Stimulated activated CD4-positive, alpha-beta T cell treated with anti-CD3 and anti-CD28 coated beads, Interleukin-2, amount 100 ng/mL, for 4 hours (primary cell): Measurements from ENCODE around the gene PXDN.

Experiments
- DNase-seq: peaks from one replicate; pipeline ENCODE4 v3.0.0-alpha.2; 2020; ENCODE audit warnings: low read depth

PXDN gene

DNA sequence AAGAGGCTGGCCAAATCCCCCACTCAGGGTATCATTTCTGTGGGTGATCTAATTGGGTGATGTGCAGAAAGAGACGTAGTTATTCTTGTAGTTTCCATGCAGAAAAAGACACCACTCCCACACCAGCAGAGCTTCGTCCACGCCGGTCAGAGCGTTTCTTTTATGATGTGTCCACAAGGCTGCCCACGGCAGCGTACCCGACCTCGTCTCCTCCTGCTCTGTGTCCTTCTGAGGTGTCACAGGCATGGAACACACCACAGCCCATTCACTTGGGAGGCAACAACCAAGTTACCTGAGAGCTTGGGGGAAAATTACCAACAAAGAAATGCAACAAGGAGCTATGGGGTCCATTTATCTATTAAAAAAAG lies 131.3 kb downstream of the PXDN start:
- DNase-seq: no peak

DNA sequence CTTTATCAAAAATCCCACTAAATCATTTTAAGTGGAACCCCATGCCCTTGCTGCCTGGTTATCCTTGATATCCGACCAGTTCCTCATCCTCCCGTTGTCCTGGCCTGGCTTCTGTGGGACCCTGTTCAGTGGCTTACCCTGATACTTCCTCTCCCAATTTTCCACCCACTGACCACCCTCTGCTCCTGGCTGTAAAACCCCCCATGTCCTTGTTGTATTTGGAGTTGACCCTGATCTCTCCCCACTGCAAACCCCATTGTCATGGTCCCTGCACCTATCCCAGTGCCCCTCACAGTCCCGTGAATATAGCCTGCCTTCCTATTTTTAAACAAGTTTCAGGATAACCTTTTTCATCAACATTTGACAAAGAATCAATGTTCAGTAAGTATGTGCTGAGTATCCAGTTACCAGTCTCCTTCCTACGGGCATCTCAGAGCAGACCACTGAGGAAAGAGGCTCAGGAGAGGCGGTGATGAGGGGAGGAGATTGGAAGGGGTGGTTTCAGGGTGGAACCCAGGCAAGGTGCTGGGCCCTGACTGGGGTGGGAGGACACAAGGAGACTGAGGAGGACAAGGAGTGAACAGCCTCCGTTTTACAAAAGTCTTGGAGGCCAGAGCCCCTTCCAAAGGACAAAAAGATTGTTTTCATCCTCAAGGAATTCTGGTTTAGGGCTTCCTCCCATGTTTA lies 131.8 kb downstream of the PXDN start:
- DNase-seq: no peak

DNA sequence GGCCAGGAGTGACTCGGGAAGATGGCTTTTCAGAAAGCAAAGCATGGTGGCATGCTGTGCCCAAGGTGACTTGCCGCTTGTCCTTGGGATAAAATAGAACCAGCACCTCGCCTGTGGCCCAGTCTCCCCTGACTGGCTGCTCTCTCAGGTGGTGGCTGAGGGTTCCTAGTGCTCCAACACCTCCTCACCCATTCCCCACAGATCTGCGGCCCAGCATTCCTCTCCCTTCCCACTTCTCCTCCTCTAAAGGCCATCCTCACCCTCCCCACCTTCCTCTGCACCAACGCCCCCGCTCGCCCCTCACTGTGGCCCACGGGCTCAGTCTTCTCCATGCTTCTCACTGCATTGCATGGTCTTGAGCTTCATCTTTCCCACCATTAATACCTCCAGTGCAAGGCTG lies 132.4 kb downstream of the PXDN start:
- no peak for DNase-seq

DNA sequence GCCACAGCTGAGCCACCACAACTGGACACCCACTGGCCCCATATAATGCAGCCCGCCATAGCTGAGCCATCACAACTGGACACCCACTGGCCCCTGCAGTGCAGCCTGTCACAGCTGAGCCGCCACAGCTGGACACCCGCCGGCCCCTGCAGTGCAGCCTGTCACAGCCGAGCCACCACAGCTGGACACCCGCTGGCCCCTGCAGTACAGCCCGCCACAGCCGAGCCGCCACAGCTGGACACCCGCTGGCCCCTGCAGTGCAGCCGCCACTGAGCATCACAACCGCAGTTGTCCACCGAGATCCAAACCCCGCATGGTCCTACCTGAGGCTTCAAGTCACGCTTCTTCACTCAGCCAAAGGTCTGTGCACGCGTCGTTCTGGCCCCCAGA lies 134.2 kb downstream of the PXDN start:
- no peak for DNase-seq

DNA sequence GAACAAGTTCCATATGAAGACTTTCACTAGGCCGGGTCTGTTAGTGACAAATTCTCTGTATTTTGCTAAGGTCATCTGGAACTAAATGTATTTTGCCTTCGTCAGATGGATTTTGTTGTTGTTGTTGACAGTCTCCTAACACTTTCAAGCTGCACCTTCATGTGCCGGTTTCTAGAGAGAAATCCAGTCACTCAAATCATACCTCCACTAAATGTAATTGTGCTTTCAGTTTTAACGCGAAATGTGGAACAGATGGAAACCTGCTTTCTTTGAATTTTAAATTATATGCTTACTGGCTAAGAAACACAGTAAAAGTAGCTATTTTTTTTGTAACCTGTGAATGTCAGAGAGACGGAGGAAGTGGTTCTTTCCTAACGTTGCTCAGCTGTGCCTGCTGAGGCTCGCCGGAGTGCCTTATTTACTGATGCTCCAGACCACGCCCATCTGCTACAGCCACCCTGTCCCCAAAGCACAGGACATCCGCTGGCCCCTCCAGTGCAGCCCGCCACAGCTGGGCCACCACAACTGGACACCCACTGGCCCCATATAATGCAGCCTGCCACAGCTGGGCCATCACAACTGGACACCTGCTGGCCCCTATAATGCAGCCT lies 134.7 kb downstream of the PXDN start:
- DNase-seq: no peak

DNA sequence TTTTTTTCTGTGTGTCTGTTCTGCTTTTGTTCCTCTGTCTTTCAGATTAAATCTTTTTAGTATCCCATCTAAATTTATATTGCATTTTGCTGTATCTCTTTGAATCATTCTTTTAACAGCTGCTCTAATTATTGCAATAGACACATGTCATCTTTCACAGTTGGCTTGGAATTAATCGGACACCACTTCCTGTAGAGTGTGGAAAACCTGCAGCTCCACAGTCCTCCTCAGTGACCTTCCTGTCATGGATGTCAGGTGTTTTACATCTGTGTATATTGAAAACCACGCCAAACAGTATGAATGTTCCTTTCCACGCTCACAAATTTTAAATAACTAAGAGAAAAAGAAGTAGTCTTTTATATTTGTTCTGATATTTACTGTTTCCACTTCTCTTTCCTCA lies 135.3 kb downstream of the PXDN start:
- no peak for DNase-seq

DNA sequence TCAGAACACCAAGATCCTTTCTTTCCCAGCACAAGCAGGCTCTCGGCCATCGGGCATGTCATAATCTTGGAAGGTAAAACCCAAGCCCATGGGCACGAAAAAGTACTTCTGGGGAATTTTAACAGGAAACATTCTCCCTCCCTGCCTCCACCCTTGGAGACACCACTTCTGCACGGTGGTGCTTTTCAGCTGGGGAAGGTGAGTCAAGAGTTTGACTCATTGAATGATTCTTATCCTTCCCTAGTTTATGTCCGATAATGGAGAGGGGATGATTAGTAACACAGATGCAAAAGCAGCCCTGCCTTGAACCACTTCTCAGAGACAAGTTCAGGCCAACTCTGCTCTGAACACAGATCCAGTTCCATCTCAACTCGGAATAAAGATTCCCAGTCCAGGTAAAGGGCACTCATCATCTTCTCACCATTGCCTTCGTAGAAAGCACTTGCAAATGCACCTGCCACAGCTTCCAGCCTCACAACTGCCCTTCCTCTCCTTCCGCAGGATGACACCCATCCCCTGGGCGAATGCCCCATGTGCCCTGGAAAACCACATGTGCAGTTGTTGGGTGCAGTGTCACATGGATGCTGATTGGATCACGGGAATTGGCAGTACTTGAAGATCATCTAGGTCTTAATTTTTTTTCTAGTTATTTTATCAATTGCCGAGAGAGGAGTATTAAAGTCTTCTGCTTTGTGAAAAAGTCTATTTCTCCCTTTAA lies 136.2 kb downstream of the PXDN start:
- DNase-seq: no peak

DNA sequence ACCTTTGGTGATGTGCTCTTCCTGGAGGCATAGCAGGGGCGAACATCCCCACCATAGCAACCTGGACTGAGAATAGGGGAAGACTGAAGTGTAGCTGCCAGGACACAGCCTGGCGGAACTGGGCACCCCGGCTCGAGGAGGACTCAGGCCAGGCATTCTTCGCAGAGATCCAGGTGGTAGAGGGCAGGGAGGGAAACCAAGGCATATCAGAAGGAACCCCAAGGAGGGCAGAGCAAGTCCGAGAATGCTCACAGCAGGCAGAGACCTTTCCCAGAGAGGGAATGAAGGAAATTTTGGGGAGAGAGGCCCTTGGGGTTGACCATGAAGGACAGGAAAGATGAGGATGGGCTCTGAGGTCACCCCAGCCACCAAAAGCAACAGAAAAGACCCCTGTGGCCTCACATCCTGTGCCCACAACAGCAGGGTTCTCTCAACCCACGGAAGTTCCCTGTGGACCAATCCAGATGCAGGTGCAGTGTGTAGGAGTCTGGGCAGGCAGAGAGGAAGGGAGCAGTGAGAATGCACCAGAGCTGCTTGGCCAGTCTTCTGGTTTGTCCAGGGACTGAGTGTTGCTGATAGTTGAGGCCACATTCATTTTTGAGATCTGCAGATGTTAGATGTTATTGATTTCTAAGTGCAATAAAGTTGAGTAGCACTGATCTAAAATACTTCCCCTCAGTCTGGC lies 136.9 kb downstream of the PXDN start:
- DNase-seq: no peak

DNA sequence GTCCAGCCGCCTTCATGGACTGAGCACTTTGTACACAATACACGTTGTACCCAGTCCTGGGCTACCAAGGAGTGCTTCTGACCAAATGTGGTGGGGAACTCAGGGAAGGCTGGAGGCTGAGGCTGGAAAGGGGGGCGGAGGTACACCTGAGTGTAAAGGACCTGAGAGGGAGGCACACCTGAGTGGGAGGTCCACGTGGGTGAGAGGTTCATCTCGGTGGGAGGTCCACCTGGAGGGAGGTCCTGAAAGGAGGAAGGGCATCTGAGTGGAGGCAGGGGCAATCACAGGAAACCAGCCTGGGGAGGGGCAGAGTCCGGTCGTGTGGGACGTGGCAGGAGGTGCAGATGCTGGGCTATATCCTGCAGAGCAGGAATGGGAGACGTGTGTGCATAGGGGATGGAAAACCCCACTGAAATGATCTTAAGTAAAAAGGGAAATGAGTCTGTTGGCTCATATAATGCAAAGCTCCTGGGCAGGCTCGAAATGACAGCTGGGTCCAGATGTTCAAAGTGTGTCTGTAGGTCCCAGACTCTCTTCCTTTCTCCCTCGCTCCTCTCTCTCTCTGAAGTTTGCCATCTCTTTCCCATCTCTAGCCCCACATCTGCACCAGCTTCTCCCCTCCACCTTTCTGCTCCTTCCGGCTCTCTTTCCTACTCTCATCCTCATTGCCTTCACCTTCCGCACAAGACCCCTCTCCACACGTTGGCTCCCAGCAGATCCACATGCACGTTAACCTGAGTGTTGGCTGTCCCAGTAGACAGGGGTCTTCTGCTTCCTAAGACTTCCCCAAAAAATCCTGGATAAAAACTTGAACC lies 137.7 kb downstream of the PXDN start:
- no peak for DNase-seq

DNA sequence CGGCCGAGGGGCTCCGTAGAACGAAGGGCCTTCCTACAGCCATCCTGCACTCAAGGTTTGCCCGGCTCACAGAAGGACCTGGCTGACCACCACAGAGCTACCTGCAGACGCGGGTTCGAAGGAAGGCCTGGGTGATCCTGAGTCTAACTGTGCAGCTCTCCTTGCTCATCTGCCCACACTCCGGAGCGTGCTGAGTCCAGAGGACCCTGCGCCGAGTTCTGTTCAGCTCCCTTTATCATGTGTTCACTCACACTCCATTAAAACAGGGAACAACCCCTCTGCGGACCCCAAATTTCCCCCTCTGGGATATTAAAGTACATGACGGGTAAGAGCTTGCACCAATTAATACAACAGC lies 138.3 kb downstream of the PXDN start:
- DNase-seq: no peak

DNA sequence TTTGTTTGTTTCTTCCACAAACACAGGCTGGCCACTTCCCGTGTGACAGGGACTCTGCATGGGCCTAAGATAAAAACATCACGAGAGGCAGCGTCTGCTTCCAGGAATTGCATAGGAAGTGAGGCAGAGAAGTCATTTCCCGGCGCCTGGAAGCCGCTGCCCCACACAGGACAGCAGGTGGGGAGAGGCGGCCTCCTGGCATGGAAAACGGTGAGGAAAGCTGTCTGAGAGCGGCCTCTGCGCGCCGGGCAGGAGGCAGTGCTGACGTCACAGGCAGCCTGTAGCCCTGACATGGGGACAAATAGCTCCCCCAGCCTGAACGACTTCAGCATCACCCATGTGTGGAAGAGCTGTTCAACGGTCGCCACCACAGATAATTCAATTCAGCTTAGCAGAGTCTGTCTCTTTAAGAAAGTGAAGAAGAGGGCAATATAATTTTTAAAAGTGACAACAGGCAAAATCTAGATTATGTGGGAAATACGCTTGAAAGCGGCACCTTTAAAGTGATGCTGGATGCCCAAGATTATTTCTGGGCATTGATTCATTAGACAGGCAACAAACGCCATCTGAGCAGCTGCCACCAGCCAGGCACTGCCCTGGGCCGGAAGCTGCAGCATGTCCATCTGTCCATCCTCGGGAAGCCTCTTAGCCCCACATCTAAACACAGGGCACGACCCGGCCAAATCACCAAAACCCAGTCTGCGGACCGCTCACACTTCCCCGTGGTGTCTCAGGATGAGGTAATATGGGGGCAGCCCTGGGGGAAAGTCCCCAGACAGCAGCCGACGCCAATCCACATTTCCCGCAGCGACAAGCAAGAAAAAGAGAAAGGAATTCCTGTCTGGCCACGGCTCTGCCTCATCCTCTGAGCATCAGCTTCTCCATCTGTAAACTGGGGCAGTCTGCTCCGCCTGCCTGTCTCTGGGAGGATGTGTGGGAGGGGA lies 138.9 kb downstream of the PXDN start:
- DNase-seq: no peak

DNA sequence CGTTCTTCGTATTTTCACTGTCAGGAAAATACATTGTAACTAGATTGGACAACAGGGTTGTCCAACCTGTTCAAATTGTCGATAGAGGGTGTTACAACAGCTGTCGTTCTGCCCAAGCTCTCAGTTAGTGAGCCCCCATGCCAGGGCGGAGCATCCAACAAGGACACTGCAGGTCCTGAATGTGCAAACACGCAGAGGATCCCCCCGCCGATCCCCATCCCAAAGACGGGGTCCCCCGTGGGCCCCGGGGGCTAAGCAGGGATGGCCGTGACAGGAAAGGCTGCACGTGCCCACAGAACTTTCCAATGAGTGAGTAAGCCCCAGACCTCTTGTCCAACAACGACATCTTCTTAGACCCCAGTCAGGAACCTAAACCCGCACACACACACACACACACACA lies 140.8 kb downstream of the PXDN start:
- DNase-seq: no peak

DNA sequence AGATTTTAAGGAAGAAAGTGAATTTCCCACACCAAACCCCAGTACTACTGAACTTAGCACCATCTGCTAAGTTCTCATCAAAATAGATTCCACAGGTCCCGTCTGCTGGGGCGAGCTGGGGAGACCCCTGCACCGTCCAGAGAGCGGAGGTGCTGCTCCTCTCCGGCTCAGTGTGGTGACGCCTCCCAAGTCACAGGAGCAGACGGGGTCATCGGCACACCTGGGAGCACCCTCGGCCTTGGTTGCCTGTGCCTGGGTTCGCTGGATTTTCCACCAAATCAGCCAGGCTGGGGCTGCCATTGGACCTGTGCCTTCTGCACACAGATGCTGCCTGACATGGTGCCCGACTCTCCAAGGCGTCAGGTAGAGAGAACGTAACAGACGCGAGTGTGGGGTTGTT lies 141.3 kb downstream of the PXDN start:
- no peak for DNase-seq

DNA sequence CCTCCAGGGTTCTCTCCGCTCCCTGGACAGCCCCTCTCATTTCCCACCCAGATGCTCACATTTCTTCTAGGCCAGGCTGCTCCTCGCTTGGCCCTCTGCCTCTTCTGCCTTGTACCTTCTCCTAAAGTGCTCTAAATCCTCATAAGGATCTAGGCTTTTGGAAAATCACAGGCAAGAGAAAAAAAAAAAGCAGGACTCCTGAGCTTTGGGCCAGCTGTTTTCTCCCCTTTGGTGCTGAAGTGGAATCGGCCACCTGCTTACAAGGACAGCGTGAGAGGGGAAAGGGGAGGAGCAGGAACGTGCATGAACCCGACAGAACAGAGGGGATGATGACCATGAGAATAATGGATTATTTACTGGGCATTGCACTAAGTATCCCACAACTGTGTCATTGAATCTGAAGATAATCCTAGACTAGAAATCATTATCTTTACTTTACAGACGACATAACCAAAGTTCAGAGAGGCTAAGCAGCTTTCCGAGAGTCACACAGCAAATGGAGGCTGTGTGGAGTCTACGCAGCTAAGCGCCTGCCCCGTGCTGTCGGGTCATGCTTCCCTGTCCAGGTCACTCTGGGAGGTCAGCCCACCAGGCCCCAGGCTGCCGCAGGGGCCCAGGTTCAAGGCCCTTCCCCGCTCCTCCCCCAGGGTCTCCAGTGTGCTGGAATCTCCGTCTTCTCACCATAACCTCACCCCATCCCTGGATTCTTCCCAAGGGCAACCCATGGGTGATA lies 141.9 kb downstream of the PXDN start:
- no peak for DNase-seq

DNA sequence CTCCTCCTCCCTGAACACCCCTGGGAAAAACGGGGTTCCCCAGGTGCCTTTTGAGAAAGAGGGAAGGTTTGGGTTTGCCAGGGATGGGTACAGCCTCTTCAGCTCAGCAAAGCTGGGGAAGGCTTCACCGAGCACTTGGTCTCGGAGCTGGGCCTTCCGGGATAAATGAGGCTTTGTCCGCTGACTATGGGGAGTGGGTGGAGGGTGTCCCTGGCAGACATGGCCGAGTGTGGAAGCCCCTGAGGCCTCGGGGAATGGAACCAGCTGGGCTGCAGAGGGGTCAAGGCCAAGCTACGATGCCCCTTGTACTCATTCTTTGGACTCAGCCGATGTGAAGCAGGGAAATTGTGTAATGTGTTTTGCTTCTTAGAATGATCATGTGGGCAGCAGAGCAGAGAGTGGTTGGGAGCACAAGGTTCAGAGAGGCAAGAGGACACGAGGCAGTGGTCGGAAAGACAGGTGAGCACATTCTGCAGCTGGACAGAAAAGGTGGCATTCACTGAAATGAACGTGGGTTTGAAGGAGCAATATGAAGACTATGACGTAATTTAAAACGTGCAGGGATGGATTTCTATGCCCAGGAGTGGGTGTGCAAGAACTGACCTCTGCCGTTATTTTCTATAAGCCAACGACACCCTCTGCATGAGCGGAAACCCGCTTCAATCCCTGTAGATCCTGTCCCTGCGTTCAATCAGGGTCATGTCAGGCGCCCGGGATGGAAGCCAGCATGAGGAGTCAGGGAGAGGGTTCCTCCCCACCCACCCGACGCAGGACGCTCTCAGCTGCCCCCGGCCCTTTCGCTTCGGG lies 142.6 kb downstream of the PXDN start:
- no peak for DNase-seq

DNA sequence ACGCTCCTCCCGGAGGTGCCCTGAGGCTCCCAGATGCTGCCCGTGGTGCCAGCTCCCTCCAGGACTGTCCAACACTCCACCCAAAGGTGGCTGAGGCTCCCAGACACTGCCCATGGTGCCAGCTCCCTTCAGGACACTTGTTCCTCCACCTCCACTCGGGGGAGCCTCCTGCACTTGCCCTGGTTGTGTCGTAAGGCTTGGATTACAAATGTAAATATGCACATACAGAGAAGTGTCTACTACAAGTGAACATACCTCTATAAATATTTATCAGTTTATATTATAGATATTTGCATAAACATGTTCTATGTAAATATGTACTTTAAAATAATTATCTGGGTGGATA lies 143.3 kb downstream of the PXDN start:
- no peak for DNase-seq

DNA sequence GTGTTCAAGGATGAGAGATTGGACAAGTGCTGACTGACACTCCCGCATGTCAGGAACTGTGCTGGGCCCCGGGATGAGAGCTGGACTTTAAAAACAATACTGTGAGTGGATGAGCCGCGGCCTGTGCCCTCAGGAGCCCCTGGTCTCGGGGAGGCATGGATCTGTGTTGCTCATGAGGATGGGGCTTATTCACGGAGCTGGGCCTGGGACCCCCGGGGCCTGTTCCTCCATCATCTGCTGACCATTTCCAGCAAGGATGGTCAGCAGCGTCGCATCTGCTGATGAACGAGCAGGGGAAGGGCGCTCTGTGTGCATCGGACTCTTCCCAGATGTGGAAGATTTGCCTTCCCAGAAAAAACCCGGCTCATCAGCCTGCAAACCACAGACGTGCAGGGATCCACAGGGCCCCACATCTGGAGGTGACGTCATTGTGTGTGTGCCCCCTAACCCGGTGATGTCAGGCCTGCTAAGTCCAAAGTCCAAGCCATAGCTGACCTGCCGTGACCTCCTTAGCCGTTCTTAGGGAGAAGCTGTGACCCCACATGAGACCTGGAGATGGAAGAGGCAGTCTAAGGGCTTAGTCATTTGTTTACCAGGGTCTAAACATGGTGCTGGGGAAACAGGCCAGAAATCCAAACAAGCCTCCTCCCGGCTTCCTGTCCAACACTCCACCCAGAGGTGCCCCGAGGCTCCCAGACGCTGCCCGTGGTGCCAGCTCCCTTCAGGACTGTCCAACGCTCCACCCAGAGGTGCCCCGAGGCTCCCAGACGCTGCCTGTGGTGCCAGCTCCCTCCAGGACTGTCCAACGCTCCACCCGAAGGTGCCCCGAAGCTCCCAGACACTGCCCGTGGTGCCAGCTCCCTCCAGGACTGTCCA lies 143.9 kb downstream of the PXDN start:
- no peak for DNase-seq

DNA sequence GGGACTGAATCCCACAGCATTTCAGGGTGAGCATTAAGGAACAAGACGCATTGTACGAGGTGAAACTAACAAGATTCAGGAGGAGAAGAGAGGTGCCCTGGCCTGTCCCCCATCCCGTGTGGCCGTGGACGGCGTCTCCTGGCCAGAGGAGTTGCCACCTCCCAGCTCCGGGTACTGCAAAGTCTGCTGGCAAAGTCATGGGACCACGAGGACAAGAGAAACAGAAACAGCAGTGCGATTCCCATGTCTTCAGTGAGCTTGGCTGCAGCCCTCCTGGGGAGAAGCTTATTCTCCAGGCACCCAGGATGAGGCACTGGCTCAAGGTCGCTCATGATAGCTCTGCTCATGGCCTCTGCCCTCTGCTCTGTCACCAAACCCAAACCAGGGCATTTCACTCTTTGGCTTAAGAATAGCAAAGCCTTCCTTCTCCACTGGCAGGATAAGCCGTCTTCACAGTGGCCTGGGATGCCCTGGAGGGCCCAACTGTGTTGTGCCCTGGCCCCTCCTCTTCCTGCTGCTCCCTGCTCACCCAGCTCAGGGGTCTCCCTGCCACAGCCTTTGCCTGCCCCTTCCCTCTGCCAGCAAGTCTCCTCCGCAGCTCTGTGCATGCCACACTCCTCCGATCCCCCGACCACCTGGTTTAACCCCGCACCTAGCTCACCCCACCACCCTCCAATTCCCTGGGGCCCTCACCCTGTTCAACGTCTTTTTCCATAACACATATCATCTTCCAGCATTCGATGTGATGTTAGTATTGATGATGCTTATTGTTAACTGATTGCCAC lies 144.8 kb downstream of the PXDN start:
- DNase-seq: no peak
